Keratinocyte (primary cell): Measurements from ENCODE around the gene SIN3A.

Experiments used
- EZH2 ChIP-seq: IDR thresholded peaks from one replicate; pipeline ENCODE4 v1.6.1; 2012; ENCODE audit warnings: inconsistent platforms, mild to moderate bottlenecking, low read length, moderate library complexity
- TF ChIP-seq, protein P1 (sequence below), 3 experiments: IDR thresholded peaks in 1 of 3; conservative IDR thresholded peaks in 1 of 3; optimal IDR thresholded peaks in 1 of 3; 2 replicates in 2 of 3; 3 replicates in 1 of 3; pipeline versions ENCODE3 to v1.5.1; 2011; ENCODE audit warnings: low read length in 3 of 3, mild to moderate bottlenecking in 3 of 3, moderate library complexity in 2 of 3, control low read depth in 1 of 3, inconsistent platforms in 1 of 3; ENCODE audit not compliant: insufficient read depth in 2 of 3; ENCODE audit errors: extremely low read depth in 1 of 3

GRCh38 chr15:75403892-75404291 is 47.6 kb downstream of the SIN3A start:
- TF ChIP-seq EZH2: no peak
- TF ChIP-seq, protein P1, sequence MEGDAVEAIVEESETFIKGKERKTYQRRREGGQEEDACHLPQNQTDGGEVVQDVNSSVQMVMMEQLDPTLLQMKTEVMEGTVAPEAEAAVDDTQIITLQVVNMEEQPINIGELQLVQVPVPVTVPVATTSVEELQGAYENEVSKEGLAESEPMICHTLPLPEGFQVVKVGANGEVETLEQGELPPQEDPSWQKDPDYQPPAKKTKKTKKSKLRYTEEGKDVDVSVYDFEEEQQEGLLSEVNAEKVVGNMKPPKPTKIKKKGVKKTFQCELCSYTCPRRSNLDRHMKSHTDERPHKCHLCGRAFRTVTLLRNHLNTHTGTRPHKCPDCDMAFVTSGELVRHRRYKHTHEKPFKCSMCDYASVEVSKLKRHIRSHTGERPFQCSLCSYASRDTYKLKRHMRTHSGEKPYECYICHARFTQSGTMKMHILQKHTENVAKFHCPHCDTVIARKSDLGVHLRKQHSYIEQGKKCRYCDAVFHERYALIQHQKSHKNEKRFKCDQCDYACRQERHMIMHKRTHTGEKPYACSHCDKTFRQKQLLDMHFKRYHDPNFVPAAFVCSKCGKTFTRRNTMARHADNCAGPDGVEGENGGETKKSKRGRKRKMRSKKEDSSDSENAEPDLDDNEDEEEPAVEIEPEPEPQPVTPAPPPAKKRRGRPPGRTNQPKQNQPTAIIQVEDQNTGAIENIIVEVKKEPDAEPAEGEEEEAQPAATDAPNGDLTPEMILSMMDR (optimal IDR thresholded peaks at IDR 0.05 in 1 of 3, IDR thresholded peaks at IDR 0.05 in 1 of 3, conservative IDR thresholded peaks at IDR 0.05 in 1 of 3; ENCODE audit: extremely low read depth in 1 of 3, insufficient read depth in 2 of 3, low read length in 3 of 3): no peak
